AG10803 (cell line): ENCODE results near the gene LINGO4.
"Not testable (repeated sequence)": the region's sequence is repeated elsewhere in the genome, so short reads cannot be mapped to it uniquely, and the experiment has no call there.

Source experiments
- DNase-seq: peaks from one replicate; pipeline ENCODE4 v3.0.0; 2010; ENCODE audit warnings: low read depth
- H3K4me3 ChIP-seq: 2 replicates; pipeline ENCODE4 v1.5.1; 2011; ENCODE audit warnings: mild to moderate bottlenecking, low read length, control low read depth
- CTCF ChIP-seq: conservative IDR thresholded peaks from 2 replicates; pipeline ENCODE4 v1.5.1; 2011; ENCODE audit warnings: mild to moderate bottlenecking, low read length, control low read depth, inconsistent platforms

Gene LINGO4

GRCh38 chr1:151783796-151784195 is 21.4 kb downstream of the LINGO4 start:
- H3K4me3 ChIP-seq: no peak overlapping the region
- TF ChIP-seq CTCF: no peak
- no peak for DNase-seq

- DNase-seq: no peak
- no peak for TF ChIP-seq CTCF
- no peak overlapping the region for H3K4me3 ChIP-seq
Measured at GRCh38 chr1:151782741-151783140, 22.5 kb downstream of the LINGO4 start.

GRCh38 chr1:151782026-151782425 is 23.2 kb downstream of the LINGO4 start:
- not testable (repeated sequence) for DNase-seq, H3K4me3 ChIP-seq

- DNase-seq, H3K4me3 ChIP-seq: not testable (repeated sequence)
Measured at GRCh38 chr1:151780736-151781135, 24.5 kb downstream of the LINGO4 start.

DNA sequence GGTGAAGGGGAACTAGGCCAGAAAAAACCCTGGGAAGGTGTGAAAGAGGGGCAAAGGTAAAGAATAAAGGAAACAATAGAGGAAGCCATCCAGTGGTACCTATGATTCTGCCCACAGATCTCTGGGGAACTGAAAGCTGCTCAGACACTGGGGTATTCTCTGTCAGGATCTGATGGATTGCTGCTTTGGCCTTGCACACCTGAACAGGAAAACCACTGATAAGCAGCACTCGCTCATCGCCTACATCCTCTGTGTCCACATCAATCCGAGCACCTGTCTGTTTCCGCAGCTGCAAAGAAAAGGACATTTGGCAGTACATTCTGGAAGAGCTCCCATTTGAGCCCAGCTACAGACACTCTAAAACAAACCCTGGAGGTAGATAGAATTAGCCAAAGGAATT is 25.4 kb downstream of the LINGO4 start:
- no peak for TF ChIP-seq CTCF
- no peak for DNase-seq
- H3K4me3 ChIP-seq: no peak overlapping the region

GRCh38 chr1:151777317-151777716 is 27.9 kb downstream of the LINGO4 start:
- TF ChIP-seq CTCF: no peak
- no peak for DNase-seq
- H3K4me3 ChIP-seq: no peak overlapping the region

DNA sequence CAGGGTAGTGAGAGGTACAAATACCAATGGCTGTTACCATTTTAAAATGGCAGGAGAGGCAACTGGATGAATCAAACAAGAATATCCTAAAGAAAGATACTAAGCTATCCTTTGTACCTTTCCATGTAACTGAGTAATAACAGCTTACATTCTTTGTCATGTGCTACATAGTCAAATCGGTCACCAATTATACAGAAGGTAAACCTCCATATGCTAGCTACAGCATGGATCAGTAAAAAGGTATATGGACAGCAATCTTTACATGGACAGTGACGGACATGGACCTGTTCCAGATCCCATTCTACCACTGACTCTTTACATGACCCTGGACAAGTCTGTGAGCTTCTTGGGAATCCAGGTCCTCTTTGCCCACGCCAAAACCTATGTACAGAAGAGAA is 28.6 kb downstream of the LINGO4 start:
- no peak overlapping the region for H3K4me3 ChIP-seq
- no peak for DNase-seq
- TF ChIP-seq CTCF: no peak

DNA sequence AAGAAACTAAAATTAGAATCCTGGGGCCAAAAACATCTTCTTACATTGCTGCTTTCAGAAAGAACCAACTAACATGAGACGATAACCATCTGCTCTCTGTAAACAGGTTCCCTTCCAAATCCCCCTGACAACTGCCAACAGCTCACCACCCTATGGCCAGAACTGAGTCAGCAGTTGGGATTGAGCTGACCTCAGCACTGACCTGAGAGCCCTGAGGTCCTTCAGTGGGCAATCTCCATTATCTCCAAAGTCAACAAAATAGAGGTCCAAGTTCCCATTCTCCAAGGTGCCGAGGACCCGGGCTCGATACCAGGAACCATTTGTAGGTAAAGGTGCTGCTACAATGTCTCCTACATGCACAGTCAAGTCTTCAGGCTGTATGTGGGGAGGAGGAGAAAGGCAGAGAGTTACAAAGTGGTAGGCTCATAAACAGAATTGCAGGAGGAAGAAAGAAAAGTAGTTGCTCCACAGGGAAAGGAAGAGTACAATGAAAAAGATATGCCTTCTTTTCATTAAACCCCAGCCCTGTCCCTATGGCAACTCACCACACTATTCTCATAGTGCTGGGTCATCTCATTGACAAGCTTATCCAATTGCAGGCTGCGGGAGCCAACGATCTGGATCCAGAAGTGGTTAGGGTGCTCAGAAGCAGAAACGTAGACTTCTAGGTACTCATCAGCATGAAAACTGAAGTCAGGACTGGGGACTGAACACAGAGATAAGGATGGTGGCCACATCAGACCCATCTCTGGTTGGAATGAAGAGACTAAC is 29.1 kb downstream of the LINGO4 start:
- no peak overlapping the region for H3K4me3 ChIP-seq
- DNase-seq: no peak
- TF ChIP-seq CTCF: no peak
